H9 (cell line): ENCODE data around the gene TMEM119. TPM values are rescaled to one million over a fixed set of nuclear protein-coding genes. Genes with fewer than 3 reads are reported as not detected.

Experiments
- DNase-seq: peaks from one replicate; pipeline ENCODE4 v3.0.0-alpha.2; 2017
- H2AFZ ChIP-seq: one replicate; pipeline ENCODE4 v1.6.1; 2013; ENCODE audit warnings: mild to moderate bottlenecking, low read length, control low read depth, moderate library complexity
- H2AK5ac ChIP-seq: 2 replicates; pipeline ENCODE4 v1.6.1; 2013; ENCODE audit warnings: low read length, control low read depth, mixed read lengths; ENCODE audit not compliant: insufficient read length
- H2BK120ac ChIP-seq: one replicate; pipeline ENCODE4 v1.6.1; 2013; ENCODE audit warnings: low read depth, mild to moderate bottlenecking, low read length, control low read depth, inconsistent platforms; ENCODE audit not compliant: poor library complexity, severe bottlenecking
- H2BK12ac ChIP-seq: 2 replicates; pipeline ENCODE4 v1.6.1; 2013; ENCODE audit warnings: low read length, control low read depth, mixed read lengths, low read depth; ENCODE audit not compliant: insufficient read length
- H2BK15ac ChIP-seq: 2 replicates; pipeline ENCODE4 v1.6.1; 2013; ENCODE audit warnings: low read depth, low read length, control low read depth
- H2BK20ac ChIP-seq: one replicate; pipeline ENCODE4 v1.6.1; 2013; ENCODE audit warnings: low read depth, mild to moderate bottlenecking, low read length, control low read depth, inconsistent platforms; ENCODE audit not compliant: poor library complexity, severe bottlenecking
- H2BK5ac ChIP-seq: 2 replicates; pipeline ENCODE4 v1.6.1; 2013; ENCODE audit warnings: low read length, control low read depth, mixed read lengths; ENCODE audit not compliant: insufficient read length
- H3K14ac ChIP-seq: 2 replicates; pipeline ENCODE4 v1.6.1; 2013; ENCODE audit warnings: low read length, control low read depth; ENCODE audit not compliant: insufficient read depth
- H3K18ac ChIP-seq: 2 replicates; pipeline ENCODE4 v1.6.1; 2013; ENCODE audit warnings: low read depth, mild to moderate bottlenecking, mixed read lengths, low read length, control low read depth; ENCODE audit not compliant: insufficient read length
- H3K23ac ChIP-seq: 2 replicates; pipeline ENCODE4 v1.6.1; 2013; ENCODE audit warnings: low read length, control low read depth, mixed read lengths, low read depth; ENCODE audit not compliant: insufficient read length
- H3K23me2 ChIP-seq: 2 replicates; pipeline ENCODE4 v1.6.1; 2013; ENCODE audit warnings: low read depth, mild to moderate bottlenecking, mixed read lengths, low read length, control low read depth; ENCODE audit not compliant: insufficient read length, poor library complexity, severe bottlenecking
- H3K27ac ChIP-seq: 2 replicates; pipeline ENCODE4 v1.5.1; 2013; ENCODE audit warnings: low read length, control low read depth, mixed read lengths, low read depth; ENCODE audit not compliant: insufficient read length
- H3K27me3 ChIP-seq: 2 replicates; pipeline ENCODE4 v1.6.1; 2013; ENCODE audit warnings: low read length, control low read depth, inconsistent platforms; ENCODE audit not compliant: insufficient read depth
- H3K4ac ChIP-seq: 2 replicates; pipeline ENCODE4 v1.6.1; 2013; ENCODE audit warnings: low read depth, mild to moderate bottlenecking, control low read depth, inconsistent platforms, low read length, moderate library complexity
- H3K4me1 ChIP-seq: 2 replicates; pipeline ENCODE4 v1.6.1; 2013; ENCODE audit warnings: low read length, control low read depth, inconsistent platforms; ENCODE audit not compliant: insufficient read depth
- H3K4me2 ChIP-seq: 2 replicates; pipeline ENCODE4 v1.6.1; 2013; ENCODE audit warnings: low read length, control low read depth, mixed read lengths; ENCODE audit not compliant: insufficient read length, insufficient read depth
- H3K56ac ChIP-seq: 2 replicates; pipeline ENCODE4 v1.6.1; 2013; ENCODE audit warnings: low read depth, mild to moderate bottlenecking, mixed read lengths, low read length, control low read depth; ENCODE audit not compliant: insufficient read length
- H3K79me1 ChIP-seq: 2 replicates; pipeline ENCODE4 v1.6.1; 2013; ENCODE audit warnings: low read depth, mild to moderate bottlenecking, moderate library complexity, low read length, control low read depth, inconsistent platforms; ENCODE audit not compliant: insufficient read depth, poor library complexity, severe bottlenecking
- H3K79me2 ChIP-seq: 2 replicates; pipeline ENCODE4 v1.6.1; 2013; ENCODE audit warnings: low read length, control low read depth, inconsistent platforms; ENCODE audit not compliant: insufficient read depth
- H3K9ac ChIP-seq: 2 replicates; pipeline ENCODE4 v1.6.1; 2013; ENCODE audit warnings: low read length, control low read depth, mixed read lengths; ENCODE audit not compliant: insufficient read length; ENCODE audit errors: extremely low read depth
- H3K9me3 ChIP-seq: one replicate; pipeline ENCODE4 v1.6.1; 2013; ENCODE audit warnings: low read depth, low read length, inconsistent platforms; ENCODE audit not compliant: control insufficient read depth
- H3T11ph ChIP-seq: one replicate; pipeline ENCODE4 v1.6.1; 2013; ENCODE audit warnings: mild to moderate bottlenecking, low read length, control low read depth, inconsistent platforms
- H4K20me1 ChIP-seq: one replicate; pipeline ENCODE4 v1.6.1; 2013; ENCODE audit not compliant: control insufficient read depth, insufficient read length, insufficient read depth
- H4K5ac ChIP-seq: 2 replicates; pipeline ENCODE4 v1.6.1; 2013; ENCODE audit warnings: low read depth, mild to moderate bottlenecking, mixed read lengths, low read length, control low read depth; ENCODE audit not compliant: insufficient read length
- H4K8ac ChIP-seq: replicated peaks from 2 replicates; pipeline ENCODE4 v1.6.1; 2013; ENCODE audit warnings: low read length, control low read depth, mixed read lengths, low read depth; ENCODE audit not compliant: insufficient read length
- H4K91ac ChIP-seq: 2 replicates; pipeline ENCODE4 v1.6.1; 2013; ENCODE audit warnings: low read depth, mild to moderate bottlenecking, moderate library complexity, mixed read lengths, low read length, control low read depth; ENCODE audit not compliant: insufficient read length
- H3K27ac Mint-ChIP-seq, 3 experiments: 2 replicates in 2 of 3; 3 replicates in 1 of 3; pipeline ENCODE4 v1.8.0; 2020 to 2021; ENCODE audit warnings: mixed read lengths in 3 of 3, mild to moderate bottlenecking in 1 of 3, moderate library complexity in 1 of 3
- H3K27me3 Mint-ChIP-seq: 2 replicates; pipeline ENCODE4 v1.8.0; 2021; ENCODE audit warnings: low read depth, mild to moderate bottlenecking, moderate library complexity, mixed read lengths
- H3K36me3 Mint-ChIP-seq, 3 experiments: 2 replicates in 2 of 3; 3 replicates in 1 of 3; pipeline ENCODE4 v1.8.0; 2020 to 2021; ENCODE audit warnings: low read depth in 3 of 3, mixed read lengths in 3 of 3; ENCODE audit not compliant: insufficient read depth in 1 of 3
- H3K4me1 Mint-ChIP-seq, 2 experiments: 2 replicates each; pipeline ENCODE4 v1.8.0; 2020; ENCODE audit warnings: mixed read lengths in 2 of 2
- H3K4me3 Mint-ChIP-seq, 2 experiments: 2 replicates in 1 of 2; 3 replicates in 1 of 2; pipeline ENCODE4 v1.8.0; 2020 to 2021; ENCODE audit warnings: mild to moderate bottlenecking in 2 of 2, mixed read lengths in 2 of 2, moderate library complexity in 1 of 2
- H3K9me3 Mint-ChIP-seq, 2 experiments: 2 replicates in 1 of 2; 3 replicates in 1 of 2; pipeline ENCODE4 v1.8.0; 2020; ENCODE audit warnings: mild to moderate bottlenecking in 2 of 2, mixed read lengths in 2 of 2, moderate library complexity in 1 of 2
- CTCF ChIP-seq: fragments of 200-600 bp; sonication (generic); conservative IDR thresholded peaks from 3 replicates; pipeline ENCODE4 v1.8.0; 2021; ENCODE audit warnings: antibody characterized with exemption, mild to moderate bottlenecking
- total RNA-seq: library from RNA; stranded (reverse); gene quantifications from 2 replicates; pipeline ENCODE4 v1.2.1, GENCODE V29; 2021

Gene TMEM119
- total RNA-seq, 1 experiment from 2014 or later, result not detected

- Histone ChIP-seq H3K4me1 (peaks cover 2% of the 10 kb centered on the region; the same call in 1 of the 2 replicates), H4K20me1 (no peaks in the 10 kb centered on the region), H3K4ac (no peak overlapping the region), H3T11ph (no peak overlapping the region), H3K9ac (no peak overlapping the region), H2BK12ac (no peak overlapping the region), H3K27ac (no peak overlapping the region), H3K18ac (no peak overlapping the region), H3K23ac (no peak overlapping the region), H2BK120ac (no peak overlapping the region), H3K56ac (no peak overlapping the region), H2BK15ac (no peak overlapping the region), H3K27me3 (no peaks in the 10 kb centered on the region), H4K91ac (no peak overlapping the region), H4K5ac (no peak overlapping the region), H3K9me3 (no peaks in the 10 kb centered on the region), H2AFZ (no peak overlapping the region), H2BK5ac (no peak overlapping the region), H3K79me2 (peaks cover 12% of the 10 kb centered on the region), H4K8ac (no peak overlapping the region), H3K79me1 (no peaks in the 10 kb centered on the region), H2BK20ac (no peak overlapping the region), H3K4me2 (no peak overlapping the region), H3K14ac (no peak overlapping the region), H2AK5ac (no peak overlapping the region), H3K23me2 (peaks cover 18% of the 10 kb centered on the region)
- H3K27me3 Mint-ChIP-seq, result no peaks in the 10 kb centered on the region
- H3K4me3 Mint-ChIP-seq, result no peak overlapping the region
- H3K36me3 Mint-ChIP-seq, result peaks cover 19 to 62% (median 61%) of the 10 kb centered on the region in 3 experiments; a peak in 6 of 7 replicates
- no peak for DNase-seq
- H3K9me3 Mint-ChIP-seq, result peaks cover 0 to 3% of the 10 kb centered on the region in 2 experiments; a peak in 2 of 5 replicates
- no peak overlapping the region for H3K27ac Mint-ChIP-seq
- peaks cover 14 to 15% of the 10 kb centered on the region in 2 experiments for H3K4me1 Mint-ChIP-seq
- TF ChIP-seq CTCF, result no peak
Observed at GRCh38 chr12:108564724-108565123, 33.2 kb downstream of the TMEM119 start.
